Measurements from ENCODE around the gene BASP1. TPM values are rescaled to one million over a fixed set of nuclear protein-coding genes. Genes with fewer than 3 reads are reported as not detected.
A peak's percentile ranks its signal among the peaks of the same experiment; 100 is the strongest.

Gene BASP1, protein sequence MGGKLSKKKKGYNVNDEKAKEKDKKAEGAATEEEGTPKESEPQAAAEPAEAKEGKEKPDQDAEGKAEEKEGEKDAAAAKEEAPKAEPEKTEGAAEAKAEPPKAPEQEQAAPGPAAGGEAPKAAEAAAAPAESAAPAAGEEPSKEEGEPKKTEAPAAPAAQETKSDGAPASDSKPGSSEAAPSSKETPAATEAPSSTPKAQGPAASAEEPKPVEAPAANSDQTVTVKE
- total RNA-seq (1 to 10 TPM in 3 of 4 donors, under 1 TPM in 1; 0.67 to 1.9 (median 1.1) TPM), polyA plus RNA-seq (1 to 10 TPM in 1 of 3 donors, under 1 TPM in 2; 0.64 to 1.2 (median 0.73) TPM)
- long read RNA-seq, donor 1, result 0 reads
- long read RNA-seq, donor 2, partial matches to known transcripts, result 0 of 1 reads
- long read RNA-seq, donor 2, other reads (novel, unspliced or antisense), result 0 of 1 reads

DNA sequence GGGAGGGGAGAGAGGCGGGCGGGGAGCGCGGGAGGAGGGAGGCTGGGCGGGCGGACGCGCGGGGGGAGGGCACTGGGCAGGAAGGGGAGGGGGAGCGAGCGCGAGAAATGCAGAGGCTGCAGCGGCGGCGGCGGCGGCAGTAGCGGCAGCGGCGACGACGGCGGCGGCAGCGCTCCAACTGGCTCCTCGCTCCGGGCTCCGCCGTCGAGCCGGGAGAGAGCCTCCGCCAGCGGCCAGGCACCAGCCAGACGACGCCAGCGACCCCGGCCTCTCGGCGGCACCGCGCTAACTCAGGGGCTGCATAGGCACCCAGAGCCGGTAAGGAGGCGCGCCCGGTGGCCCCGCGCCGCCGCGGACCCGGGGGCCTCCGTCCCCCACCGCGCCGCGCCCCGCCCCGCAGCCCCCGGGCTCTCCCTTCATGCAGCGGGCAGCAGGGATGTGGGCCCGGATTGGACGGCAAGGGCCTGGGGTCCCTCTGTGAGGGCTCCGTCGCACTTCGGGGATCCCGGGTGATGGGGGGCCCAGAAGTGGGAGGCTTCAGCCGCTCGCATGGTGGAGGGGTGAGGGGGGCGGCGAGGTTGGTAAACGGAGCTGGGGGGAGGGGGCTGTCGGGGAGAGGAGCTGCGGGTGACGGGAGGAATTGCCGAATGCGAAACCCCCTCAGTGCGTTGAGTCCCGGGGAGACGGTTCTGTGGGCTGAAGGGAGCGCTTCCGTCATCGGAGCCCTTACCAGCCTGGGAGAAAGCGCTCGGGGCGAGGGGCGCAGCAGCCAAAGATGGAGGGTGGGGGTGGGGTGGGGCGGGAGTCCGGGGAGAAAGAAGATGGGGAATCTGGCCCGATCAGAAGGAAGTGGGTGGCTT lies at the start of gene BASP1:
BASP1 (plus strand) TSS at position 139 of the 860 bp plus-strand sequence. CDS start 57,586 bp downstream, outside the sequence.
- Histone ChIP-seq H3K9me3 (no peaks in the 10 kb centered on the region), H3K4me3 (peak within 1 kb of the TSS; percentile 62), H3K4me1 (no peaks in the 10 kb centered on the region), H3K27me3 (ENCODE audit: insufficient read depth in 3 of 3, low read length in 2 of 3) (peaks cover 0 to 54% (median 17%) of the 10 kb centered on the region in 3 donors), H3K36me3 (ENCODE audit: insufficient read depth in 1 of 2, low read depth in 1 of 2) (no peaks in the 10 kb centered on the region), H3K27ac (no peak within 1 kb of the TSS)
- DNase-seq, result peak; percentile 73 to 80
- intact Hi-C loops (cut with DNase I), result loop anchor here (2.0 to 10.0 kb wide), 3 partner anchors 1095 to 1477 kb away; no protein-coding TSS in a partner anchor
- peak in 1 of 4 donors; percentile 22 for ATAC-seq
- TF ChIP-seq, protein P1, sequence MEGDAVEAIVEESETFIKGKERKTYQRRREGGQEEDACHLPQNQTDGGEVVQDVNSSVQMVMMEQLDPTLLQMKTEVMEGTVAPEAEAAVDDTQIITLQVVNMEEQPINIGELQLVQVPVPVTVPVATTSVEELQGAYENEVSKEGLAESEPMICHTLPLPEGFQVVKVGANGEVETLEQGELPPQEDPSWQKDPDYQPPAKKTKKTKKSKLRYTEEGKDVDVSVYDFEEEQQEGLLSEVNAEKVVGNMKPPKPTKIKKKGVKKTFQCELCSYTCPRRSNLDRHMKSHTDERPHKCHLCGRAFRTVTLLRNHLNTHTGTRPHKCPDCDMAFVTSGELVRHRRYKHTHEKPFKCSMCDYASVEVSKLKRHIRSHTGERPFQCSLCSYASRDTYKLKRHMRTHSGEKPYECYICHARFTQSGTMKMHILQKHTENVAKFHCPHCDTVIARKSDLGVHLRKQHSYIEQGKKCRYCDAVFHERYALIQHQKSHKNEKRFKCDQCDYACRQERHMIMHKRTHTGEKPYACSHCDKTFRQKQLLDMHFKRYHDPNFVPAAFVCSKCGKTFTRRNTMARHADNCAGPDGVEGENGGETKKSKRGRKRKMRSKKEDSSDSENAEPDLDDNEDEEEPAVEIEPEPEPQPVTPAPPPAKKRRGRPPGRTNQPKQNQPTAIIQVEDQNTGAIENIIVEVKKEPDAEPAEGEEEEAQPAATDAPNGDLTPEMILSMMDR (IDR thresholded peaks at IDR 0.05), result no peak
- 1 to 2% (median 2%) methylated on average over 43 to 89 of the region's 89 CpGs for WGBS, 3 donors

DNA sequence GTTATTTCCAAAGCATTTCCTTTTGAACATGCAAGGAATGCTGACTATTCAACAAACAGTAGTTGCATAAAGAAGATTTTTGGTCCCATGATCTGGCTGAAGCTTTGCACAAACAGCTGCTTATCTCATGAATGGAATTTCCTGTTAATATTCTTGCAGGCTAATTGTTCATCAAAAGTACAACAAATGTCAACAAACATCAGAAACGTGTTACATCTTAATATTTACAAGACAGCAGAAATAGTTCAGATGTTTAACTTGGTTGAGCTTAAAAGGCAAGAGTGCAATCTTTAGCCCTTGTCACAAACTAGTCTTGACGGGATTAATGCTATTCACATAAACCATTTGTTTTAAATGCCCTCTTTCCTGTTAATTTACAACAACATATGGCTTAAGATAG lies 47.9 kb upstream of the BASP1 start:
- Histone ChIP-seq H3K36me3 (ENCODE audit: insufficient read depth in 1 of 2, low read depth in 1 of 2) (no peaks in the 10 kb centered on the region), H3K4me1 (no peaks in the 10 kb centered on the region), H3K4me3 (no peak overlapping the region), H3K27me3 (ENCODE audit: insufficient read depth in 3 of 3, low read length in 2 of 3) (no peaks in the 10 kb centered on the region), H3K9me3 (no peaks in the 10 kb centered on the region), H3K27ac (no peak overlapping the region)
- ATAC-seq (no peak), DNase-seq (no peak)
- TF ChIP-seq, protein P1 (IDR thresholded peaks at IDR 0.05), result no peak
- 29 to 40% (median 37%) methylated on average over 2 of the region's 2 CpGs for WGBS, 3 donors
- intact Hi-C loops (cut with DNase I), result no loop called here

DNA sequence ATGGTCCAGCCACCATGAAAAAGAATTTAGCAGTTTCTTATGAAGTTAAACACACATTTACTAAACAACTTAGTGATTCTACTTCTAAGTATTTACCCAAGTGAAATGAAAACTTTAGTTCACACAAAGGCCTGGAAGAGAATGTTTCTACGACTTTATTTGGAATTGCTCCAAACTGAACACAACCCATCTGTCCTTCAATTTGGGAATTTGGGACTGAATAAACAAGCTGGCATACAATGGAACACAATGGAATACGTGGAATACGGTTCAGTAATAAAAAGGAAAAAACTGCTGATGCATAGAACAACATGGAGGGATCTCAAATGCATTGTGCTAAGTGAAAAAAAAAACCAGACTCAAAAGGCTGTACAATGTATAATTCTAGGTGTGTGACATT lies 44.6 kb upstream of the BASP1 start:
- Histone ChIP-seq H3K27me3 (ENCODE audit: insufficient read depth in 3 of 3, low read length in 2 of 3) (no peaks in the 10 kb centered on the region), H3K4me3 (no peak overlapping the region), H3K4me1 (no peaks in the 10 kb centered on the region), H3K27ac (no peak overlapping the region), H3K9me3 (no peaks in the 10 kb centered on the region), H3K36me3 (ENCODE audit: insufficient read depth in 1 of 2, low read depth in 1 of 2) (no peaks in the 10 kb centered on the region)
- TF ChIP-seq, protein P1 (IDR thresholded peaks at IDR 0.05), result no peak
- no peak for DNase-seq
- WGBS, 3 donors, result 37 to 41% (median 38%) methylated on average over 3 of the region's 3 CpGs
- intact Hi-C loops (cut with DNase I), result no loop called here
- ATAC-seq, result no peak

DNA sequence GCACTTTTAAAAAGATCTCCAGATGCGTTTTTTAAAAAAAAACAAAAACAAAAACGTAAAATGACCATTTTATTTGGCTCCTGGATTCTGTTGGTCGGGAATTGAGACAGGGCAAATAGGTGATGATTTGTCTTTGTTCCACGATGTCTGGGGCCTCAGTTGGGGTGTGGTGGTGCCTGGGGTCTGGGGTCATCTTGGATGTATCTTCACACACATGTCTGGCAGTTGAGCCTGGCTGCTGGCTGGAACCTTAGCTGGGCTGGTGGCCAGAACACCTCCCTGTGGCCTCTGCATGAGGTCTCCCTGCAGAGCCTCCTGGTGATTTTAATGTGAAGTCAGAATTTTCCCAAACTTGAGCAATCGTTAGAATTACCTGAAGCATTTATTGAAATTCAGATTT lies 42.5 kb upstream of the BASP1 start:
- intact Hi-C loops (cut with DNase I), result no loop called here
- Histone ChIP-seq H3K36me3 (ENCODE audit: insufficient read depth in 1 of 2, low read depth in 1 of 2) (no peaks in the 10 kb centered on the region), H3K27me3 (ENCODE audit: insufficient read depth in 3 of 3, low read length in 2 of 3) (no peaks in the 10 kb centered on the region), H3K9me3 (no peaks in the 10 kb centered on the region), H3K4me3 (no peak overlapping the region), H3K27ac (no peak overlapping the region), H3K4me1 (no peaks in the 10 kb centered on the region)
- WGBS, 3 donors, result 73 to 74% (median 73%) methylated on average over 5 of the region's 5 CpGs
- TF ChIP-seq, protein P1 (IDR thresholded peaks at IDR 0.05), result no peak
- ATAC-seq (no peak), DNase-seq (no peak)
